Osteoblast (primary cell): ENCODE results near the gene FCN3. TPM values are rescaled to one million over a fixed set of nuclear protein-coding genes. Genes with fewer than 3 reads are reported as not detected.

Experiments used
- DNase-seq: peaks from one replicate; pipeline ENCODE4 v3.0.0; 2011; ENCODE audit warnings: low spot score, mixed read lengths; ENCODE audit not compliant: insufficient read length; ENCODE audit errors: missing footprints
- H2AFZ ChIP-seq: 2 replicates; pipeline ENCODE4 v1.6.0; 2011; ENCODE audit warnings: mild to moderate bottlenecking, low read length
- H3K27ac ChIP-seq: 2 replicates; pipeline ENCODE4 v1.5.1; 2011; ENCODE audit warnings: mild to moderate bottlenecking, low read depth, low read length, moderate library complexity
- H3K27me3 ChIP-seq: 2 replicates; pipeline ENCODE4 v1.6.0; 2012; ENCODE audit warnings: mild to moderate bottlenecking, control low read depth, inconsistent platforms, low read length, moderate library complexity; ENCODE audit not compliant: insufficient read depth
- H3K36me3 ChIP-seq: 2 replicates; pipeline ENCODE4 v1.5.1; 2011; ENCODE audit warnings: mild to moderate bottlenecking, low read length, control low read depth, moderate library complexity; ENCODE audit not compliant: insufficient read depth
- H3K4me1 ChIP-seq: 2 replicates; pipeline ENCODE4 v1.5.1; 2011; ENCODE audit warnings: mild to moderate bottlenecking, low read length, control low read depth, moderate library complexity; ENCODE audit not compliant: insufficient read depth
- H3K4me2 ChIP-seq: 2 replicates; pipeline ENCODE4 v1.6.0; 2011; ENCODE audit warnings: mild to moderate bottlenecking, low read length; ENCODE audit not compliant: insufficient read depth
- H3K4me3 ChIP-seq: fragments of 200-600 bp; sonication (generic); 3 replicates; pipeline ENCODE4 v1.5.1; 2012; ENCODE audit warnings: mild to moderate bottlenecking, low read length, inconsistent platforms; ENCODE audit not compliant: insufficient read depth
- H3K79me2 ChIP-seq: 2 replicates; pipeline ENCODE4 v1.6.0; 2012; ENCODE audit warnings: mild to moderate bottlenecking, low read length, control low read depth, inconsistent platforms; ENCODE audit not compliant: insufficient read depth
- H3K9me3 ChIP-seq: 2 replicates; pipeline ENCODE4 v1.5.1; 2011; ENCODE audit warnings: low read depth, low read length, control low read depth
- H4K20me1 ChIP-seq: 2 replicates; pipeline ENCODE4 v1.6.0; 2012; ENCODE audit warnings: mild to moderate bottlenecking, low read length, control low read depth; ENCODE audit not compliant: insufficient read depth
- total RNA-seq: library from RNA; depleted of rRNA; stranded (reverse); fragments of >200 nt; gene quantifications from 2 replicates; pipeline ENCODE4 v1.2.3, GENCODE V29; 2012
- TF ChIP-seq, protein P1 (sequence below): IDR thresholded peaks from 2 replicates; pipeline ENCODE4 v1.5.1; 2011; ENCODE audit warnings: mild to moderate bottlenecking, low read depth, low read length, moderate library complexity; ENCODE audit errors: extremely low read depth

Gene FCN3
- total RNA-seq, 1 donor = not detected

GRCh38 chr1:27346357-27346756, 28.3 kb downstream of the FCN3 start:
- Histone ChIP-seq H2AFZ (no peak overlapping the region), H3K36me3 (no peaks in the 10 kb centered on the region), H3K27me3 (no peaks in the 10 kb centered on the region), H3K9me3 (no peaks in the 10 kb centered on the region), H3K4me3 (no peak overlapping the region), H3K79me2 (no peaks in the 10 kb centered on the region), H4K20me1 (no peaks in the 10 kb centered on the region), H3K4me1 (peaks cover 11% of the 10 kb centered on the region), H3K27ac (no peak overlapping the region), H3K4me2 (no peak overlapping the region)
- TF ChIP-seq, protein P1, sequence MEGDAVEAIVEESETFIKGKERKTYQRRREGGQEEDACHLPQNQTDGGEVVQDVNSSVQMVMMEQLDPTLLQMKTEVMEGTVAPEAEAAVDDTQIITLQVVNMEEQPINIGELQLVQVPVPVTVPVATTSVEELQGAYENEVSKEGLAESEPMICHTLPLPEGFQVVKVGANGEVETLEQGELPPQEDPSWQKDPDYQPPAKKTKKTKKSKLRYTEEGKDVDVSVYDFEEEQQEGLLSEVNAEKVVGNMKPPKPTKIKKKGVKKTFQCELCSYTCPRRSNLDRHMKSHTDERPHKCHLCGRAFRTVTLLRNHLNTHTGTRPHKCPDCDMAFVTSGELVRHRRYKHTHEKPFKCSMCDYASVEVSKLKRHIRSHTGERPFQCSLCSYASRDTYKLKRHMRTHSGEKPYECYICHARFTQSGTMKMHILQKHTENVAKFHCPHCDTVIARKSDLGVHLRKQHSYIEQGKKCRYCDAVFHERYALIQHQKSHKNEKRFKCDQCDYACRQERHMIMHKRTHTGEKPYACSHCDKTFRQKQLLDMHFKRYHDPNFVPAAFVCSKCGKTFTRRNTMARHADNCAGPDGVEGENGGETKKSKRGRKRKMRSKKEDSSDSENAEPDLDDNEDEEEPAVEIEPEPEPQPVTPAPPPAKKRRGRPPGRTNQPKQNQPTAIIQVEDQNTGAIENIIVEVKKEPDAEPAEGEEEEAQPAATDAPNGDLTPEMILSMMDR = no peak
- no peak for DNase-seq

DNA sequence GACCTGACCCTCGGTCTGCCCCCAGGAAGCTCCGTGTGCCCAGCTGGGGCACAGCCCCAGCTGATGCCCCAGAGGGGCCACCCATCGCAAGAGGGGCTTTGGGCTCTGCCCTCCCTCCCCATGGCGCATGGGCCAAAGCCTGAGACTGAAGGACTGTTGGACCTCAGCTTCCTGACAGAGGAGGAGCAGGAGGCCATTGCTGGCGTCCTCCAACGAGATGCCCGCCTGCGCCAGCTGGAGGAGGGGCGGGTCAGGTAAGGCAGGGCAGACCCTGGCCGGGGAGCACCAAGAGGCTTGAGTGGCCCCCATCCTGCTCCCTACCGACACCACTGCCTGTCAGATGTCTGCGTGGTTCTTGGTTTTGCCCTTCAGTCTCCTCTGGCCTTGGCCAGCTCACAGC, 29.4 kb downstream of the FCN3 start:
- Histone ChIP-seq H2AFZ (no peak overlapping the region), H3K4me2 (no peak overlapping the region), H4K20me1 (no peaks in the 10 kb centered on the region), H3K9me3 (no peaks in the 10 kb centered on the region), H3K4me1 (peaks cover 16% of the 10 kb centered on the region), H3K4me3 (no peak overlapping the region), H3K27ac (no peak overlapping the region), H3K27me3 (no peaks in the 10 kb centered on the region), H3K79me2 (no peaks in the 10 kb centered on the region), H3K36me3 (no peaks in the 10 kb centered on the region)
- no peak for DNase-seq
- TF ChIP-seq, protein P1 = no peak

DNA sequence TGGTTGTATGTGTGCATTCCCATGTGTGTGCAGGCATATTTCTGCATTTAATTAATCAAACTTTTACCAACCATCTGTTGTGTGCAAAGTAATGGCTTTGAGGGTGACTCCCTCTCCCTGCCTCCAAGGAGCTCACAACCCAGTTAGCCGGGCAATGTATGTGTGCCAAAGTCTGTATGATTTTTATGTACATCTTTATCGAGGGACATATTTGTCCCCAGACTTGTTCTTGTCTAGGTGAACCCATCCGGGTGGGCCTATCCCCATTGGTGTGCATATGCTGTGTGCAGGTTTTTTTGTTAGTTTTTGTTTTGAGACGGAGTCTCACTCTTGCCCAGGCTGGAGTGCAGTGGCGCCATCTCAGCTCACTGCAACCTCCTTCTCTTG, 31.0 kb downstream of the FCN3 start:
- Histone ChIP-seq H3K27me3 (no peaks in the 10 kb centered on the region), H3K4me1 (peaks cover 14% of the 10 kb centered on the region), H3K4me2 (no peak overlapping the region), H3K79me2 (no peaks in the 10 kb centered on the region), H3K9me3 (no peaks in the 10 kb centered on the region), H4K20me1 (no peaks in the 10 kb centered on the region), H3K4me3 (no peak overlapping the region), H3K36me3 (no peaks in the 10 kb centered on the region), H3K27ac (no peak overlapping the region), H2AFZ (no peak overlapping the region)
- DNase-seq = peak; percentile 73
- TF ChIP-seq, protein P1 = no peak

GRCh38 chr1:27342778-27343638, 31.6 kb downstream of the FCN3 start:
- H3K4me2 ChIP-seq = no peak overlapping the region

More at GRCh38 chr1:27342778-27343638, 31.6 kb downstream of the FCN3 start:
- H3K79me2 ChIP-seq = no peaks in the 10 kb centered on the region
- H3K36me3 ChIP-seq = no peaks in the 10 kb centered on the region
- H3K27ac ChIP-seq = no peak overlapping the region
- peak; percentile 71 for DNase-seq
- TF ChIP-seq, protein P1 = no peak
- no peak overlapping the region for H3K4me3 ChIP-seq
- H3K9me3 ChIP-seq = no peaks in the 10 kb centered on the region
- no peaks in the 10 kb centered on the region for H3K27me3 ChIP-seq
- no peaks in the 10 kb centered on the region for H4K20me1 ChIP-seq
- H2AFZ ChIP-seq = no peak overlapping the region
- H3K4me1 ChIP-seq = peaks cover 14% of the 10 kb centered on the region
